KG1 (cell line): ENCODE measurements around the gene GPR3.
"Not testable (repeated sequence)": the region's sequence is repeated elsewhere in the genome, so short reads cannot be mapped to it uniquely, and the experiment has no call there.

ENCODE experiments used
- DNase-seq: peaks from one replicate; lab custom pipeline; 2025; lab: John Stamatoyannopoulos, UW

GPR3 gene

DNA sequence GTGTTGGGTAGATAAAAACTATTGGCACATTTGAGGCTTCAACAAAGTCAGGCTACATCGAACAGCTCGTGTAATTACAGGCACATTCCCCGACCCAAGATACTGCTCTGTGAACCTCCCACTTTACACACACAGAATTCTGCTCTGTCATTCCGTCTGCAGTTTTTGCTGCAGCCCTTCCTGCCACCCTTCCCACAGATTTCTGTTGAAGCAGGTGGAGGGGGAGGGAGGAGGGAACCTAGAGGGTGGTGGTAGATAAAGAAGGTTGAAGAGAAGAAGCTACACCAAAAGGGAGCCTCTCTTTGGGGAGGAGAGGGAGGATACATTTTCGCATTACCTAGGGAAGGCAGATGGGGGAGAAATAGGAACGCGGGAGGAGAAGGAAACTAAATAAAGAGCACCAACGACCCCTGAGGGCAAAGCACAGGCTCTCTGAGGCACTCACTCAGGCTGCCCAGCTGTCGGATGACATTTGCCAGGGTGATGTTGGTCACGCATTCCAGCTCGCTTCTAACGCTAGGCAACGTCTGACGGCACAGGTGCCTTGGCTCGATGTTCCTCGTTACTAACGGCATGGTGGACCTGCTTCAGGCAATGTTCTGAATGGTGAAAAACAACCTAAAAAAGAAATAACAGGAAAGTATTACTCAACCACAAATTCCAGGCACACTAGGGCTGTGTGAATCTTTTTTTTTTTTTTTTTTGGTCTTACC, 36.0 kb downstream of the GPR3 start:
- DNase-seq: peak; percentile 14

DNA sequence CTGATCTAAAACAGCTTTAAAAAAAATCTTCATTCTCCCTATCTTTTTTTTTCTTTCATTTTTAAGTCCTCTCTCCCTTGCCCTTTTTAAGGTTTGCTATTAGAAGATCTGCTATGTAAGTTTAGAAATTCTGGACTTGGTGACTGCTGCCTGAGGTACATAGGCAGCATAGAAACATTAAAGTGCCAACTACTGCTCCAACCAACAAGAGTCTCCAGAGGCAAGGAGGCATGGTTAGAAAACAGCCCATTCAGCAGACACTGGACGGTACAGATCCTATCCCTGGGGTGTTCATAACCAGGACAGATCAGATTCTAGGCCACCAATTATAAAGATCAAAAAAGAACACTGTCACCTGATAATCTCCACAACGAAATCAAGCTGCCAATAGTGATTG, 36.6 kb downstream of the GPR3 start:
- no peak for DNase-seq

DNA sequence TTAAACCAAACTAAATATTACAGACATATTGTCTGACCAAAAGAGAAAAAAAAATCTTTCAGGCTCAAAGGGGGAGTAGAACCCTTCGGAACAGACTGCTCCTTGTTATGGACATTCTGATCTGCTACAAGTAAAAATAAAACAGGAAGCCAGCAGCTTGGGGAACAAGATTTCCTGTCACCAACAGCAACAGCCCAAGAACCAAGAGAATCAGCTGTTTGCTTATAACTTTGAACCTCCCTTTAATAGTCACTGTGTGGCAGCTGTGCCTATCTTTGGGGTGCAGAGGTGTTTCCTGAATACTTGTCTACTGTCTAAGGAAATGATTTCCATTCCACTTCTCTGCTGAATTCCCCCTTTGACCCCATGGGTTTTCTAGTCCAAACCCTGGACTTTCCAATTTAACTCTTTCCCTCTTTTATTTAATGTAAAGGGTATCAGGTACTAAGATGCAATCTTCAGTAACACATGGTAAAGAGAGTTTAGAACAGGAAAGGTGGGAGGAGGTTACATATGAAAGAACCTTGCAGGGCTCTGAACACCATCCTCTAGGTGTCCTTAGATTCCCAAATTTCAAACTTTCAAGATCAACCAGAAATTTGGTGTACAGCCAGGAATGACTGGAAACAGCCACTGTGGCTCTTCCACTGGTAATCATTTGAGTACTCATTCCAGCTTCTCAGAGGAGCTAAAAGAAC, 38.6 kb downstream of the GPR3 start:
- DNase-seq: peak; percentile 20

DNA sequence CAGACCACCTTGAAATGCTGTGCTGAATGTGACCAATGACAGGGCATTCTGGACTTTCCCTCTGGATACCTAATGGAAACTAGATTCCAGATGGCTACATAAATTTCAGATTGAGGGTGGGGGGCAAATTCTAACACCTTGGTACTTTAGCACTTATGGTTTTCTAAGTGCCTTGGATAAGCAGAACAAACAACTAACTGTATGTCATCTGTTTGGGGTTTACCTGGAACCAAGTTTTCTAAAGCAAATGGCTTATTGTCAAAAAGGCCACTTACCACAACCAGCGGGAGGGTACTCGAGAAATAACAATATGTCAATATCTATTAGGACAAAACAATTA, 39.1 kb downstream of the GPR3 start:
- no peak for DNase-seq

DNA sequence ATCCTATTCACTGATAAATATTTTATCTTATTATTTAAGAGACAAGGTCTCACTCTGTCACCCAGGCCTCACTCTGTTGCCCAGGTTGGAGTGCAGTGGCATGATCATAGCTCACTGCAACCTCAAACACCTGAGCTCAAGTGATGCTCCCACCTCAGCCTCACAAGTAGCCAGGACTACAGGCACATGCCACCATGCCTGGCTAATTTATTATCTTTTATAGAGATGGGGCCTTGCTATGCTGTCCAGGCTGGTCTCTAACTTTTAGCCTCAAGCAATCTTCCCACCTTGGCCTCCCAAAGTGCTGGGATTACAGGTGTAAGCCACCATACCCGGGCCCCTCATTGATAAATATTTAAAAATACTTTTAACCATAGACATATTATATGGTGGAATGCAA, 40.3 kb downstream of the GPR3 start:
- not testable (repeated sequence) for DNase-seq

DNA sequence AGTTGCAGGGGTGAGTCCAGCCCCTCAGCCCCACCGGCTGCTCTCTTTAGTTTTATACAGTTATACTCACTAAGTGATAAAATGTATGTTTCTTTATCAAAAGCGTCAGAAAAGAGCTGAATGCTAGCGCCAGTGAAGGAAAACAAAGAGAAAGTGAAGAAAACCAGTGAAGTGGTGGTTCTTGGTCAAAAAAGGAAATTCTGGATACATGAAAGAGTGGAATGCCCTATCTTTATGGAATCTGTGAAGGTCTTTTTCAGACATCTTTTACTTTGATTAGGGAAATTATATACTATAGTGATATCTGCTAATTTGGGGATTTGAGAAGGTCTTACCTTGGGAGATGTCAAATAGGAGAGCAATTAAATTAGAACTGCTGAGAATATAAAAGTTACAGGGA, 41.3 kb downstream of the GPR3 start:
- no peak for DNase-seq

DNA sequence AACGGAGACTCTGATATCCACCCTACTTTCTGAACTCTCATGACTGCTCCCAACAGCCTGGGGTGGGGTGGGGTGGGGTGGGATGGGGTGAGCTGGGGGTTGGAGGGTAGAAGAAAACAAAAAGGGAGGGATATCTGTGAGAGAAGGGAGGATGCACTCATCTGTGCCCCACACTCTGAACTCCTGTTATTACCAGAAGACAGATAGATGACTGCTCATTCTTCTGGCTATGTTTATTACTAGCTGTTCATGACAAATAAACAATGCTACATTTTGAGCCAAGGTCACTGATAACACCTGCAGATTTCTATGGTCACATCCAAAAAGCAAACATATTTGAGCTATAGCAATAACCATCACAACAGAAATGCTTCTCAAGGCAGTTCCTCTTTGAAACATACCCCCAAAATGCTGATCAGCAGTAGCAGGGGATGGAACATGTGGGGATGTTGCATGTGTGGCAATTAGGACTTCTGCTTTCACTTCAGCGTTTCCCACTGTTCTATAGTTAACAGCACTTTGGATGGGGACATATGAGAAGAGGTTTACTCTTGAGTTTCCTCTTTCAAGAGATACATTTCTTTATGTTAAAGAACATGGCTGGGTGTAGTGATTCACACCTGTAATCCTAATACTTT, 43.3 kb downstream of the GPR3 start:
- peak; percentile 49 for DNase-seq

DNA sequence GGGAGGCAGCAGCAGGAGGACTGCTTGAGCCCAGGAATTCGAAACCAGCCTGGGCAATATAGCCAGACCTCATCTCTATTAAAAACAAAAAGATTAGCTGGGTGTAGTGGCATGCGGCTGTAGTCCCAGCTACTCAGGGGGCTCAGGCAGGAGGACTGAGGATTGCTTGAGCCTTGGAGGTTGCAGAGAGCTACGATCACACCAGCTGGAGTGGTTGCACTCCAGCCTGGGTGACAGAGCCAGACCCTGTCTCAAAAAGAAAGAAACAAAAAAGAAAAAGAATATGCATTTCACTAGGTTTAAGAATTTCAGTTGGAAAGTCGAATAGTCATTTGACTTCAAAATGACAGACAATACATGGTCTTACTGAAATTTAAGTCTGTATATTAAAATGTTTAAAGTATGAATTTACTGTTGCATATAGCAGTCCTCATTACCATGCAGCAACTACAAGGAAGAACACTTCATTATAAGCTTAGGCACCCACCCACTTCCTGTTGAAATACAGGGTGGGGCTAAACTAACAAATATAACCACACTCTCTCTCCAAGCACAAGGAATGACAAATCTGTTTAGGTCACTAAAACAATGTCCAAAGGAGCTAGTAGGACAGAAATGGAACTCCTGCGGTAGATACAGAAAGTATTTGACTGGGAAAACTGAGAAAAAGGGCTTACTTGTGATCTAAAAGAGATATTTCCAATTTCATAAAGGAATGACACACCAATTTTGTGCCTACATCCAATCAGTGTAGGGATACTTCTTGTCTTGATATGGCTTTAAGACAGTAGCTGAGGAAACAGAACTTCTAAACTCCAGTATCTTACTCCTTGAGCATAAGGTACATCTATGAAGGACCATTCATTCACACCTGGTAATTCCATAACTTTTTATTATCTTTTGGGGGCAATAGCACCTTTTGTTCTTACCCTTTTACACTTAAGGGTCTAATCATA, 44.1 kb downstream of the GPR3 start:
- DNase-seq: no peak

DNA sequence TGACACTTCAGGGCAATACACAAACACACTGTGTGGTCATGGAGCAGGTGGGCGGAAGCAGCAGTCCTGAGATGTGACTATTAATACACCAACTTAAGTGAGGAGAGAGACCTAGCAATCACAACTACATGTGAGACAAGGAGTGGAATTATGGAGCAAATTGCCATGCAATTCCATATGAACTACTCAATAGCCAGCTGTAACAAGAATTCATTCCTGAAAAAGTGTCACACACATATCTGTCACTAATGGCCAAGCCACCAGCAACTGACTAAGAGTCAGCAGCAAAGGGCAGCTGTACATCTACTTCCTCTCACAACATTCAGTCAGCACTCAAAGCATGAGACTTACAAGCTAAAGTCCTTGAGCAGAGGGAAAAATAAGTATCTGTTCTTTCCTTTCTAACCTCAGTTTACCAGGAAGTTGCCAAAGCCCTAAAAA, 46.2 kb downstream of the GPR3 start:
- DNase-seq: no peak

DNA sequence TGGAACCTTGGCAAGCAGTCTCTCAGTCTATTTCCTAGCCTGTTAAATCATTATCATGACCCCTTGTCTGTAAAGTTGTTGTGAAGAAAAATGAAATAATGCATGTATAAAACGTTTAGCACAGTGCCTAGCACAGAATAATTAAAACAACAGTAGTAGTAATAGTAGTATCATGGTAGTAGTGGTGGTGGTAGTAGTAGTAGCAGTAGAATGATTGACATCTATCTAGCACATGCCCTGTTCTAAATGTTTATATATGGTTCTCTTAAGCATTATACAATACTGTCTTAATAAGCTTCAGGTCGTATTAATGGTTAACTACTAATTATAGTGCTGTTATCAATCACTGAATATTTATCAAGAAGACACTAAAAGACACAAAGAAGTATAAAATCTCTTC, 46.7 kb downstream of the GPR3 start:
- no peak for DNase-seq

DNA sequence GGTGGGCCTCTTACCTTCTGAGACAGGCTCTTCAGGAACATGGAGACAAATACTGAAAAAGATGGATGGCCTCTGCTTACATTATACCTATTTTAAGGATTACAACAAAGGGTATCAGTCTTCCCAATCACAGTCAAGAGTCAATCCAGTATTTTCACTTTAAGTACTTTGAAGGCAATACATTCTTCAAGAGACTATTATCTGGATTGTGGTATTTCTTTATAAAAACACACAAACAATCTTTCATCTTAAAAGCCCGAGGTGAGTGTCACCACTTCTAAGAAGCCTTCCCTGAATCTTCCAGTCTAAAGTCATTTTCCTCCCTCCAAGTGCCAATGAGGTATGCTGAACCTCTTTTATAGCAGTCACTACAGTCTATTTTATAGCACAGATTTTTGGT, 52.2 kb downstream of the GPR3 start:
- no peak for DNase-seq
